NCI-H2171 (cell line): ENCODE measurements around the gene CACHD1.

Experiments
- DNase-seq: peaks from one replicate; lab custom pipeline; 2025; lab: John Stamatoyannopoulos, UW

The CACHD1 gene

GRCh38 chr1:64473367-64473766 is 3.4 kb downstream of the CACHD1 start:
- DNase-seq: no peak

- no peak for DNase-seq
Observed at GRCh38 chr1:64474133-64474532, 4.2 kb downstream of the CACHD1 start.

- no peak for DNase-seq
Observed at GRCh38 chr1:64474665-64475439, 4.9 kb downstream of the CACHD1 start.

- no peak for DNase-seq
Observed at GRCh38 chr1:64476251-64476952, 6.5 kb downstream of the CACHD1 start.

- no peak for DNase-seq
Observed at GRCh38 chr1:64478594-64479470, 8.9 kb downstream of the CACHD1 start.

- no peak for DNase-seq
Observed at GRCh38 chr1:64479874-64480273, 9.9 kb downstream of the CACHD1 start.

GRCh38 chr1:64480999-64481772 is 11.3 kb downstream of the CACHD1 start:
- DNase-seq: no peak

GRCh38 chr1:64482128-64482527 is 12.2 kb downstream of the CACHD1 start:
- DNase-seq: no peak

- DNase-seq: no peak
Observed at GRCh38 chr1:64482720-64483119, 12.8 kb downstream of the CACHD1 start.

- no peak for DNase-seq
Observed at GRCh38 chr1:64483731-64484414, 13.9 kb downstream of the CACHD1 start.

- DNase-seq: no peak
Observed at GRCh38 chr1:64484651-64485050, 14.7 kb downstream of the CACHD1 start.

GRCh38 chr1:64486193-64486592 is 16.3 kb downstream of the CACHD1 start:
- no peak for DNase-seq

- DNase-seq: no peak
Observed at GRCh38 chr1:64487061-64487460, 17.1 kb downstream of the CACHD1 start.

- no peak for DNase-seq
Observed at GRCh38 chr1:64488862-64489261, 18.9 kb downstream of the CACHD1 start.

- no peak for DNase-seq
Observed at GRCh38 chr1:64489707-64490106, 19.8 kb downstream of the CACHD1 start.

GRCh38 chr1:64490213-64490818 is 20.4 kb downstream of the CACHD1 start:
- DNase-seq: no peak

- DNase-seq: no peak
Observed at GRCh38 chr1:64492424-64492823, 22.5 kb downstream of the CACHD1 start.

GRCh38 chr1:64493831-64494230 is 23.9 kb downstream of the CACHD1 start:
- no peak for DNase-seq

- DNase-seq: no peak
Observed at GRCh38 chr1:64494659-64495058, 24.7 kb downstream of the CACHD1 start.

GRCh38 chr1:64495878-64496277 is 25.9 kb downstream of the CACHD1 start:
- DNase-seq: no peak

GRCh38 chr1:64496606-64497005 is 26.7 kb downstream of the CACHD1 start:
- no peak for DNase-seq
